Measurements from ENCODE around the gene PEX14. TPM values are rescaled to one million over a fixed set of nuclear protein-coding genes. Genes with fewer than 3 reads are reported as not detected.
A peak's percentile ranks its signal among the peaks of the same experiment; 100 is the strongest.
"Not testable (repeated sequence)": the region's sequence is repeated elsewhere in the genome, so short reads cannot be mapped to it uniquely, and the experiment has no call there.

Gene PEX14, protein sequence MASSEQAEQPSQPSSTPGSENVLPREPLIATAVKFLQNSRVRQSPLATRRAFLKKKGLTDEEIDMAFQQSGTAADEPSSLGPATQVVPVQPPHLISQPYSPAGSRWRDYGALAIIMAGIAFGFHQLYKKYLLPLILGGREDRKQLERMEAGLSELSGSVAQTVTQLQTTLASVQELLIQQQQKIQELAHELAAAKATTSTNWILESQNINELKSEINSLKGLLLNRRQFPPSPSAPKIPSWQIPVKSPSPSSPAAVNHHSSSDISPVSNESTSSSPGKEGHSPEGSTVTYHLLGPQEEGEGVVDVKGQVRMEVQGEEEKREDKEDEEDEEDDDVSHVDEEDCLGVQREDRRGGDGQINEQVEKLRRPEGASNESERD
- 9.1 and 11.0 TPM in 2 replicates for total RNA-seq (2014; rRNA removed; shearing (Covaris generic); ENCODE audit: low replicate concordance)

DNA sequence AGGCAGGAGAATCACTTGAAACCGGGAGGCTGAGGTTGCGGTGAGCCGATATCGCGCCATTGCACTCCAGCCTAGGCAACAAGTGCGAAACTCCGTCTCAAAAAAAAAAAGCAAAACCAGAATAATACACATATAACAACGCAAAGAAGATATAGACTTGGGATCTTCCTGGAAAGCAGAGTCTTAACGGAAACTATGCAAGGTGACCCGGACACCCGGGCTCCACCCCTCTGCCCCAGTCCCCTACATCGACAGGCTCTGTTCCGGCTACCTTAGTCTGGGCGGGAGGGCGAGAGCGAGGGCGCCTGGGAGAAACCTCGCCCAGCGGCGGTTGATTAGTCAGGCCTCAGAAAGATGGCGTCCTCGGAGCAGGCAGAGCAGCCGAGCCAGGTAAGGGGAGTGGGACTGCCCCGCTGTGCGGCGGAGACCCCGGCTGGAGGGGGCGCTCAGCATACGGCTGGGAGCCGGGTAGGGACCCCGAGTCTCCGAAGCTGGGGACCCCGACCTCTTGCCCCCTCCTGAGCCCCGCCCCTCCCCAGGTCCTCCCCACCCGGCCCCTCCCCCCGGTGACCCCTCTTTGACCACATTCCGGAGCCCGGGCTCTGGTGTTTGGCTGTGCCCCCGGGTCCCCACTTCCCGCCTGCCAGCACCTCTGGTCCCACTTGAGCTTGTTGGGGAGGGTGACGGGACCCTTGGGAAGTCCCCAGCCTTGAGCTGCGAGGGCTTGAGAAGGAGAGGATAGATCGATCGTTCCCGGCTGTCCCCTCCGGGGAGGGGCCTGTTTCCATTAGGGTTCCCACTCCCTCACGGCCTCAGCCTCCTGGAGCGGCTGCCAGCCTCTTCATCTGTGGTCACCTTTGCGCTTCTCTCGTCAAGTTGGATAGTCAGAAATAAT lies at the start of gene PEX14:
PEX14 (plus strand) TSS at position 338 of the 895 bp plus-strand sequence; CDS start at position 355, 17 bp downstream.
- Histone ChIP-seq H3K9me3 (ENCODE audit: low read length) (no peaks in the 10 kb centered on the region), H3K4me3 (ENCODE audit: low read length) (peak within 1 kb of the TSS; percentile 99), H3K4me2 (ENCODE audit: low read depth, low read length, poor library complexity, severe bottlenecking) (peak within 1 kb of the TSS; percentile 89), H4K20me1 (ENCODE audit: insufficient read depth, low read depth, low read length) (peaks cover 4% of the 10 kb centered on the region; the same call in 1 of the 2 replicates), H3K9me2 (replicated peaks; ENCODE audit: insufficient read depth, low read length) (no peaks in the 10 kb centered on the region), H3K27me3 (ENCODE audit: low read length) (no peaks in the 10 kb centered on the region), H2AFZ (ENCODE audit: low read length) (no peak within 1 kb of the TSS), H3K4me1 (ENCODE audit: low read length) (peaks cover 42% of the 10 kb centered on the region), H3K27ac (ENCODE audit: low read length) (peak within 1 kb of the TSS; percentile 95), H3K79me2 (ENCODE audit: low read length) (peaks cover 70% of the 10 kb centered on the region), H3K9ac (ENCODE audit: low read length) (peak within 1 kb of the TSS; percentile 90), H3K36me3 (ENCODE audit: insufficient read depth, low read length) (peaks cover 2% of the 10 kb centered on the region; the same call in 1 of the 2 replicates)
- peak; percentile 96 for DNase-seq

DNA sequence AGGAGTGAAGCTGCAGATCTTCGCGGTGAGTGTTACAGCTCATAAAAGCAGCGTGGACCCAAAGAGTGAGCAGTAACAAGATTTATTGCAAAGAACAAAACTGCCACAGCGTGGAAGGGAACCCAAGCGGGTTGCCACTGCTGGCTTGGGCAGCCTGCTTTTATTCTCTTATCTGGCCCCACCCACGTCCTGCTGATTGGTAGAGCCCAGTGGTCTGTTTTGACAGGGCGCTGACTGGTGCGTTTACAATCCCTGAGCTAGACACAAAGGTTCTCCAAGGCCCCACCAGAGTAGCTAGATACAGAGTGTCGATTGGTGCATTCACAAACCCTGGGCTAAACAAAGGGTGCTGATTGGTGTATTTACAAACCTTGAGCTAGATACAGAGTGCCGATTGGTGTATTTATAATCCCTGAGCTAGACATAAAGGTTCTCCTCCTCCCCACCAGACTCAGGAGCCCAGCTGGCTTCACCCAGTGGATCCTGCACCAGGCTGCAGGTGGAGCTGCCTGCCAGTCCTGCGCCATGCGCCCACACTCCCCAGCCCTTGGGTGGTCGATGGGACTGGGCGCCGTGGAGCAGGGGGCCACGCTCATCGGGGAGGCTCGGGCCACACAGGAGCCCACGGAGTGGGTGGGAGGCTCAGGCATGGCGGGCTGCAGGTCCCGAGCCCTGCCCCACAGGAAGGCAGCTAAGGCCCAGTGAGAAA lies 48.8 kb upstream of the PEX14 start:
- not testable (repeated sequence) for DNase-seq; H2AFZ ChIP-seq (ENCODE audit: low read length)

DNA sequence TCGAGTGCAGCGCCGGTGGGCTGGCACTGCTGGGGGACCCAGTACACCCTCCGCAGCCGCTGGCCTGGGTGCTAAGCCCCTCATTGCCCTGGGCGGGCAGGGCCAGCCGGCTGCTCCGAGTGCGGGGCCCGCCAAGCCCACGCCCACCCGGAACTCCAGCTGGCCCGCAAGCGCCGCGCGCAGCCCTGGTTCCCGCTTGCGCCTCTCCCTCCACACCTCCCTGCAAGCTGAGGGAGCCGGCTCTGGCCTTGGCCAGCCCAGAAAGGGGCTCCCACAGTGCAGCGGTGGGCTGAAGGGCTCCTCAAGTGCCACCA lies 48.3 kb upstream of the PEX14 start:
- not testable (repeated sequence) for DNase-seq; H3K27ac ChIP-seq (ENCODE audit: low read length); H3K4me3 ChIP-seq (ENCODE audit: low read length); H3K36me3 ChIP-seq (ENCODE audit: insufficient read depth, low read length); H4K20me1 ChIP-seq (ENCODE audit: insufficient read depth, low read depth, low read length); H3K9me2 ChIP-seq (replicated peaks; ENCODE audit: insufficient read depth, low read length); H3K27me3 ChIP-seq (ENCODE audit: low read length); H2AFZ ChIP-seq (ENCODE audit: low read length); H3K4me2 ChIP-seq (ENCODE audit: low read depth, low read length, poor library complexity, severe bottlenecking); H3K9ac ChIP-seq (ENCODE audit: low read length); H3K79me2 ChIP-seq (ENCODE audit: low read length); H3K9me3 ChIP-seq (ENCODE audit: low read length)
- H3K4me1 ChIP-seq (ENCODE audit: low read length), result peaks cover 13% of the 10 kb centered on the region

More for the DNA sequence above, 48.8 kb upstream of the PEX14 start:
- H3K9me2 ChIP-seq (replicated peaks; ENCODE audit: insufficient read depth, low read length); H3K9me3 ChIP-seq (ENCODE audit: low read length); H3K27me3 ChIP-seq (ENCODE audit: low read length); H3K4me2 ChIP-seq (ENCODE audit: low read depth, low read length, poor library complexity, severe bottlenecking); H3K4me1 ChIP-seq (ENCODE audit: low read length); H3K9ac ChIP-seq (ENCODE audit: low read length); H4K20me1 ChIP-seq (ENCODE audit: insufficient read depth, low read depth, low read length); H3K4me3 ChIP-seq (ENCODE audit: low read length); H3K36me3 ChIP-seq (ENCODE audit: insufficient read depth, low read length); H3K27ac ChIP-seq (ENCODE audit: low read length); H3K79me2 ChIP-seq (ENCODE audit: low read length): not testable (repeated sequence)

DNA sequence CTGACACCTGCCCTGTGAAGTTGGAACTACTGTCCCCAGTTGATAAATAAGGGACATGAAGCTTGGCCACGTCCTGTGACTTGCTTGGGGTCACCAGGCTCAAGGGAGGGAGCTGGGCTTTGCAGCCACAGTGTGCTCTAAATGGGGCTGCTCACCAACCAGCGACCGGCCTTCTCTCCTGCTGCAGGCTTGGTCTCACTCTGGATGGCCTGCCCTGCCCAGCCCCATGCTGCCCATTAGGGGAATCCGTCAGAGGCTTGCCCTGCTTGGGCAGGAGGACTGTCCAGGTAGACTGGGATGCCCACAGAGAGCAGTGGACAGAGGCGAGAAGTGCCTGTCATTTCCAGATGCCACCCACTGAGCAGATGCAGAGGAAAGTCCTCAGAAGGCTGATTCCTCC lies 45.8 kb upstream of the PEX14 start:
- DNase-seq, result no peak

DNA sequence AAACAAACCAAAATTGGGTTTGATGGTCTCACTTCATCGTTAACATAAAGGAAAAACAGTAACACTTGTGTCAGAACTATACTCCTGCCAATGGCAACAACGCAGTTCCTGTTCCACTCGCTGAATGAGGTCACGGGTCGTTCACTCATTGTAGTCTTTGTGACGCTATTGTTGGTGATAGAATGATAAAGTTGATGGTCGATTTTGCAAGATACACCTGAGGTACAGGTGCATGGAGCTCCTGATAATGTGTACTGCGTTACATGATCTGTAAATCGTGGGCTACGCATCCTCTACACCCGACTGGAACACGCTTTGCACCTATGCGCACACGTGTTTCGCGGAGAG lies 44.9 kb upstream of the PEX14 start:
- peaks cover 40% of the 10 kb centered on the region for H3K4me1 ChIP-seq (ENCODE audit: low read length)
- H3K27me3 ChIP-seq (ENCODE audit: low read length), result no peaks in the 10 kb centered on the region; the same call in 1 of the 2 replicates
- peak; percentile 56 for DNase-seq
- H3K4me3 ChIP-seq (ENCODE audit: low read length), result peak overlapping the region; percentile 95
- peak overlapping the region; percentile 86 for H3K4me2 ChIP-seq (ENCODE audit: low read depth, low read length, poor library complexity, severe bottlenecking)
- no peaks in the 10 kb centered on the region for H3K9me2 ChIP-seq (replicated peaks; ENCODE audit: insufficient read depth, low read length)
- no peak overlapping the region for H3K27ac ChIP-seq (ENCODE audit: low read length)
- no peaks in the 10 kb centered on the region for H3K9me3 ChIP-seq (ENCODE audit: low read length)
- peak overlapping the region; percentile 95 for H3K9ac ChIP-seq (ENCODE audit: low read length)
- no peaks in the 10 kb centered on the region for H4K20me1 ChIP-seq (ENCODE audit: insufficient read depth, low read depth, low read length)
- H3K36me3 ChIP-seq (ENCODE audit: insufficient read depth, low read length), result no peaks in the 10 kb centered on the region
- peak overlapping the region; percentile 93 for H2AFZ ChIP-seq (ENCODE audit: low read length)
- peaks cover 41% of the 10 kb centered on the region for H3K79me2 ChIP-seq (ENCODE audit: low read length)

More for the DNA sequence above, 45.8 kb upstream of the PEX14 start:
- Histone ChIP-seq H3K4me2 (ENCODE audit: low read depth, low read length, poor library complexity, severe bottlenecking) (no peak overlapping the region), H3K27me3 (ENCODE audit: low read length) (no peaks in the 10 kb centered on the region; the same call in 1 of the 2 replicates), H3K4me3 (ENCODE audit: low read length) (no peak overlapping the region), H2AFZ (ENCODE audit: low read length) (no peak overlapping the region), H3K79me2 (ENCODE audit: low read length) (peaks cover 33% of the 10 kb centered on the region), H4K20me1 (ENCODE audit: insufficient read depth, low read depth, low read length) (no peaks in the 10 kb centered on the region), H3K9ac (ENCODE audit: low read length) (no peak overlapping the region), H3K9me3 (ENCODE audit: low read length) (no peaks in the 10 kb centered on the region), H3K36me3 (ENCODE audit: insufficient read depth, low read length) (no peaks in the 10 kb centered on the region), H3K27ac (ENCODE audit: low read length) (no peak overlapping the region), H3K9me2 (replicated peaks; ENCODE audit: insufficient read depth, low read length) (no peaks in the 10 kb centered on the region), H3K4me1 (ENCODE audit: low read length) (peaks cover 36% of the 10 kb centered on the region)

DNA sequence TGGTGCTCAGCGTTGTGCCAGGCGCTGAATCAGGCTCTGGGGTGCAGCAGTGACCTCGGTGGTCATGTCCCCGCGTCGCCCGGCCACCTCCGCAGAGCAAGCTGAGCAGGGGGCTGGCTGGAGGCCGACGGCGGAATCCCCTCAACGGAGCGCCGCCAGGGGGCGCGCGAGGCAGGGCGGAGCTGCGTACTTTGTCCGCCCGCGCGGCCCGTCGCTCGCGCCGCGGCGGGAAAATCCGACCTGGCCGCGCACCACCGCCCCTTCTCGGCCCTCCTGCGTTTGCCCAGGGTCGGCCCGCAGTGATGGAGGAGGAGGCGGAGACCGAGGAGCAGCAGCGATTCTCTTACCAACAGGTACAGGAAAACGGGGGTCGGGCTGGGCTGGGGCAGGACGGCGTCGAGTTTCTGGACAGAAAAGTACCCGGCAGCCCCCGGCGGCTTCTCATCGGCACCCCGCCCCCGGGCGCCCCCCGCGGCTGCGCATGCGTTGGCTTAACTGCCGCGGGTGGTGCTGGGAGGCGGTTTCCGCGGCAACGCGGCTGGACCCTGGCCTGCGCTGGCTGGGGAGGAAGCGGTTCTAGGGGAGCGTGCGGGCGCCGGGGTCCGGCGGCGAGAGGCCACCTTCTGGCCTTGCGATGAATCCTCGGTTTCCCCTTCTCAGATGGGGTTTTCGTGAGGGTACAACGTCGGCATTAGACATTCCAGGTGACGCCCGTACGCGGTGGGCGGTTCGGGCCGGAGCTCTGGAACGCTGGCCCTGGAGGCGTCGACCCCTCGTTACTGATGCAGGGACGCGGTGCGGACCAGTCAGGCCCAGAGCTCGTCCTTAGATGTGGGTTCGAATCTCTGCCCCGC lies 44.3 kb upstream of the PEX14 start, which contains the start of gene CENPS:
CENPS (plus strand) TSS at position 218 of the 854 bp plus-strand sequence; CDS start at position 303, 85 bp downstream.
- peak within 1 kb of the TSS; percentile 95 for H3K9ac ChIP-seq (ENCODE audit: low read length)
- H4K20me1 ChIP-seq (ENCODE audit: insufficient read depth, low read depth, low read length), result no peaks in the 10 kb centered on the region
- peaks cover 40% of the 10 kb centered on the region for H3K4me1 ChIP-seq (ENCODE audit: low read length)
- peak; percentile 95 for DNase-seq
- H3K36me3 ChIP-seq (ENCODE audit: insufficient read depth, low read length), result no peaks in the 10 kb centered on the region
- peak within 1 kb of the TSS; percentile 95 for H3K4me3 ChIP-seq (ENCODE audit: low read length)
- H3K79me2 ChIP-seq (ENCODE audit: low read length), result peaks cover 42% of the 10 kb centered on the region
- H3K27ac ChIP-seq (ENCODE audit: low read length), result peak within 1 kb of the TSS; percentile 59
- peak within 1 kb of the TSS; percentile 86 for H3K4me2 ChIP-seq (ENCODE audit: low read depth, low read length, poor library complexity, severe bottlenecking)
- no peaks in the 10 kb centered on the region for H3K9me2 ChIP-seq (replicated peaks; ENCODE audit: insufficient read depth, low read length)
- H2AFZ ChIP-seq (ENCODE audit: low read length), result peak within 1 kb of the TSS; percentile 93
- no peaks in the 10 kb centered on the region; the same call in 1 of the 2 replicates for H3K27me3 ChIP-seq (ENCODE audit: low read length)
- no peaks in the 10 kb centered on the region for H3K9me3 ChIP-seq (ENCODE audit: low read length)

GRCh38 chr1:10431070-10431730 lies 43.5 kb upstream of the PEX14 start:
- Histone ChIP-seq H2AFZ (ENCODE audit: low read length) (peak overlapping the region; percentile 77), H3K9me3 (ENCODE audit: low read length) (no peaks in the 10 kb centered on the region), H3K4me2 (ENCODE audit: low read depth, low read length, poor library complexity, severe bottlenecking) (peak overlapping the region; percentile 86), H3K27ac (ENCODE audit: low read length) (peak overlapping the region; percentile 59; the same call in 1 of the 2 replicates), H3K9me2 (replicated peaks; ENCODE audit: insufficient read depth, low read length) (no peaks in the 10 kb centered on the region), H3K36me3 (ENCODE audit: insufficient read depth, low read length) (no peaks in the 10 kb centered on the region), H4K20me1 (ENCODE audit: insufficient read depth, low read depth, low read length) (no peaks in the 10 kb centered on the region), H3K9ac (ENCODE audit: low read length) (peak overlapping the region; percentile 95), H3K4me3 (ENCODE audit: low read length) (peak overlapping the region; percentile 95), H3K27me3 (ENCODE audit: low read length) (no peaks in the 10 kb centered on the region; the same call in 1 of the 2 replicates), H3K4me1 (ENCODE audit: low read length) (peaks cover 40% of the 10 kb centered on the region), H3K79me2 (ENCODE audit: low read length) (peaks cover 42% of the 10 kb centered on the region)
- peak; percentile 74 for DNase-seq

Measured in Karpas-422 (cell line).